ENCODE measurements around the gene SCAP.
"Not testable (repeated sequence)": the region's sequence is repeated elsewhere in the genome, so short reads cannot be mapped to it uniquely, and the experiment has no call there.

SCAP gene

GRCh38 chr3:47515100-47515499, 39.4 kb upstream of the SCAP start:
- DNase-seq (ENCODE audit: low read depth), result no peak
- TF ChIP-seq CTCF (conservative IDR thresholded peaks at IDR 0.05; ENCODE audit: low read depth, low read length), result no peak
- no peak overlapping the region for H3K4me3 ChIP-seq (ENCODE audit: low read depth, low read length)

GRCh38 chr3:47513125-47513929, 37.6 kb upstream of the SCAP start, which contains the start of gene ELP6:
Gene ELP6, minus strand, starts transcription at chr3:47513712. Its CDS starts 122 bp downstream, at chr3:47513590.
- H3K4me3 ChIP-seq (ENCODE audit: low read depth, low read length), result peak within 1 kb of the TSS; percentile 66
- TF ChIP-seq CTCF (conservative IDR thresholded peaks at IDR 0.05; ENCODE audit: low read depth, low read length), result peak; percentile 64
- peak; percentile 98 for DNase-seq (ENCODE audit: low read depth)

GRCh38 chr3:47512416-47513124, 36.8 kb upstream of the SCAP start:
- DNase-seq (ENCODE audit: low read depth), result peak; percentile 28
- TF ChIP-seq CTCF (conservative IDR thresholded peaks at IDR 0.05; ENCODE audit: low read depth, low read length), result no peak
- peak overlapping the region; percentile 66 for H3K4me3 ChIP-seq (ENCODE audit: low read depth, low read length)

- not testable (repeated sequence) for DNase-seq (ENCODE audit: low read depth); H3K4me3 ChIP-seq (ENCODE audit: low read depth, low read length)
Observed at GRCh38 chr3:47505267-47505666, 29.5 kb upstream of the SCAP start.

GRCh38 chr3:47504113-47504512, 28.4 kb upstream of the SCAP start:
- DNase-seq (ENCODE audit: low read depth), result no peak
- H3K4me3 ChIP-seq (ENCODE audit: low read depth, low read length), result no peak overlapping the region
- TF ChIP-seq CTCF (conservative IDR thresholded peaks at IDR 0.05; ENCODE audit: low read depth, low read length), result no peak

- no peak for DNase-seq (ENCODE audit: low read depth)
- H3K4me3 ChIP-seq (ENCODE audit: low read depth, low read length), result no peak overlapping the region
- TF ChIP-seq CTCF (conservative IDR thresholded peaks at IDR 0.05; ENCODE audit: low read depth, low read length), result no peak
Observed at GRCh38 chr3:47503033-47503432, 27.3 kb upstream of the SCAP start.

- no peak for DNase-seq (ENCODE audit: low read depth)
- TF ChIP-seq CTCF (conservative IDR thresholded peaks at IDR 0.05; ENCODE audit: low read depth, low read length), result no peak
Observed at GRCh38 chr3:47496892-47497291, 21.2 kb upstream of the SCAP start.

More at GRCh38 chr3:47496892-47497291, 21.2 kb upstream of the SCAP start:
- no peak overlapping the region for H3K4me3 ChIP-seq (ENCODE audit: low read depth, low read length)
